Subcutaneous abdominal adipose tissue (tissue), 5 donors: ENCODE measurements around the gene TMED1.
"Not testable (repeated sequence)": the region's sequence is repeated elsewhere in the genome, so short reads cannot be mapped to it uniquely, and the experiment has no call there.

ENCODE experiments used
- H3K27ac ChIP-seq: one replicate; pipeline ENCODE4 v1.7.0; 2013; ENCODE audit warnings: low read depth, mild to moderate bottlenecking, inconsistent platforms, low read length, moderate library complexity
- H3K27me3 ChIP-seq, 5 donors: one replicate each; pipeline ENCODE4 v1.7.0; 2013; ENCODE audit warnings: low read length in 5 of 5, inconsistent platforms in 1 of 5; ENCODE audit not compliant: control insufficient read depth in 5 of 5, insufficient read depth in 4 of 5
- H3K36me3 ChIP-seq, 5 donors: one replicate each; pipeline ENCODE4 v1.7.0; 2013; ENCODE audit warnings: low read length in 5 of 5; ENCODE audit not compliant: control insufficient read depth in 5 of 5, insufficient read depth in 5 of 5
- H3K4me1 ChIP-seq, 5 donors: one replicate each; pipeline ENCODE4 v1.7.0; 2013; ENCODE audit warnings: low read length in 5 of 5, mild to moderate bottlenecking in 3 of 5, moderate library complexity in 1 of 5; ENCODE audit not compliant: control insufficient read depth in 5 of 5, insufficient read depth in 5 of 5
- H3K4me3 ChIP-seq, 5 donors: one replicate each; pipeline ENCODE4 v1.7.0; 2013; ENCODE audit warnings: low read length in 5 of 5, low read depth in 1 of 5
- H3K9ac ChIP-seq, 5 donors: one replicate each; pipeline ENCODE4 v1.7.0; 2013; ENCODE audit warnings: low read length in 5 of 5, mild to moderate bottlenecking in 4 of 5, moderate library complexity in 3 of 5
- H3K9me3 ChIP-seq, 5 donors: one replicate each; pipeline ENCODE4 v1.7.0; 2013; ENCODE audit warnings: low read length in 5 of 5; ENCODE audit not compliant: control insufficient read depth in 5 of 5
- donor health status: healthy.
- donor health status: healthy.
- donor health status: healthy.
- donor health status: healthy.
- donor health status: healthy.

The TMED1 gene, protein sequence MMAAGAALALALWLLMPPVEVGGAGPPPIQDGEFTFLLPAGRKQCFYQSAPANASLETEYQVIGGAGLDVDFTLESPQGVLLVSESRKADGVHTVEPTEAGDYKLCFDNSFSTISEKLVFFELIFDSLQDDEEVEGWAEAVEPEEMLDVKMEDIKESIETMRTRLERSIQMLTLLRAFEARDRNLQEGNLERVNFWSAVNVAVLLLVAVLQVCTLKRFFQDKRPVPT

DNA sequence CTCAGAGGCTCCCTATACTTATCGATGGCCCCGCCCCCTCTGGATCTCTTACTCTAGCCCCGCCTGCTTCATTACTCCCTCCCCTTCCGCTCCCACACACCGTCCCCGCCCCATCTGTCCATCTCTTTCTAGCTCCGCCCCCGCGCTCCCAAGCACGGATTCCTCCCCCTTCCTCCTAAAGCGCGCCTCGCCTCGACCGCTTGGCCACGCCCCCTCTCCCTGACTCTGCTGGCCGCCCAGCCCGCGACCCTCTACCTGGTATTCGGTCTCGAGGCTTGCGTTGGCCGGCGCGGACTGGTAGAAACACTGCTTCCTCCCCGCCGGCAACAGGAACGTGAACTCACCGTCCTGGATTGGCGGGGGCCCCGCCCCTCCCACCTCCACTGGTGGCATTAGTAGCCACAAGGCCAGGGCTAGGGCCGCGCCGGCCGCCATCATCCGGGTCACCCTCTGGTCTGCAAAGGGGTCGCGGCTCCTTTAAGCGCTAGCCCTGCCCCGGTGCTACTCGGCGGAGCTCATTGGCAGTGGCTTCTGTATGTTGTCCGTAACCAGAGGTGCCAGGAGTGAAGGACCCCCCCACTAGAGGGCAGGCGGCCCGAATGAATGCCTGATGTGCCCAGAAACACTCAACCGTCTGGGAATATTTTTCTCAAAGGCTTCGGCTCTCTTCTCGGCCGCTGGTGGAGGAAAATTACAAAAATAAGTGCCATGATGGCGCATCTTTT, at the start of gene TMED1:
TMED1 (minus strand) TSS at position 459 of the 725 bp plus-strand sequence; CDS start at position 438, 21 bp downstream.
- Histone ChIP-seq H3K9ac (peak within 1 kb of the TSS; percentile 72 to 86 (median 81)), H3K9me3 (peaks cover 0 to 6% (median 5%) of the 10 kb centered on the region in 5 donors)

DNA sequence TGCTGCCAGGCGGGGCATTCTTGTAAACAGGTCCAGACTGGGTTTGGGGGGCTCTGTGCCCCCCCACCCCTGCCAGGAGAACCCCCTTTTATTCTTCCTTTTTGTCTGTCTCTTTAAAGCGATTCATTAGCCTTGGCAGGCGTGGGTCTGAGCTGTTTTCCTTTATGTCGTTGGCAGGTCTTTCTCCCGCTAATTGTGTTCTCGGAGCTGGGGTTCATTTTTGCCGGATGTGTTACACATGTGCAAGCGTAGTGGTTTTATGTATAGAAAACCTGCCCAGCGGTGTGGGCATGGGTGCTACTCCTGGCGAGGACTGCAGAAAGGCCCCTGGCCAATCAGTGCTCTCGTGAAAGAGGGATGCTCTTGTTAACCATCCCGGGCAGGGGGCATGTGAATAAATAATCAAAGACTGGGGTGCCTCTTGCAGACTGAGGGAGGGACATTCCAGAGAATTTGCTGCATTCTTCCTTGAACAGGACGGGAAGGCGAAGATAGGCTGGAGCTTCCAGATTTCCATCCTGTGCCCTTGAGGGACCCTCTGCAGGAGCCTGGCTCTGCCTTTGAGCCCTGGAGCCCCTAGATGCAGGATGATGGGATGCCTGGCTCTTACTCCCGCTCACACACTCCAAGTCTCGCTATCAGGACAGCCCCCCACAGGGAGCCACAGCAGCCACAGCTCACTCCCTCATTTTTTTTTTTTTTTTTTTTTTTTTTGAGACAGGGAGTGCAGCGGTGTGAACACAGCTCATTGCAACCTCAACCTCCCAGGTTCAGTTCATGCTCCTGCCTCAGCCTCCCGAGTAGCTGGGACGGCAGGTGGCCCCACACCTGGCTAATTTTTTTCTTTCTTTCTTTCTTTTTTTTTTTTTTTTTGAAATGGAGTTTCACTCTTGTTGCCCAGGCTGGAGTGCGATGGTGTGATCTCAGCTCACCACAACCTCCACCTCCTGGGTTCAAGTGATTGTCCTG, 49.5 kb upstream of the TMED1 start:
- no peak overlapping the region for H3K4me3 ChIP-seq
- no peaks in the 10 kb centered on the region for H3K9me3 ChIP-seq
- peaks cover 0 to 18% (median 15%) of the 10 kb centered on the region in 5 donors for H3K4me1 ChIP-seq
- H3K27ac ChIP-seq = no peak overlapping the region
- no peaks in the 10 kb centered on the region for H3K27me3 ChIP-seq
- H3K9ac ChIP-seq = peak overlapping the region in 1 of 5 donors; percentile 38
- no peaks in the 10 kb centered on the region for H3K36me3 ChIP-seq

More for the DNA sequence above, at the start of gene TMED1:
- peak within 1 kb of the TSS; percentile 99 for H3K27ac ChIP-seq
- H3K4me3 ChIP-seq = peak within 1 kb of the TSS; percentile 61 to 83 (median 76)
- H3K4me1 ChIP-seq = peaks cover 0 to 20% (median 17%) of the 10 kb centered on the region in 5 donors
- no peaks in the 10 kb centered on the region for H3K27me3 ChIP-seq
- H3K36me3 ChIP-seq = peaks cover 0 to 35% (median 26%) of the 10 kb centered on the region in 5 donors

DNA sequence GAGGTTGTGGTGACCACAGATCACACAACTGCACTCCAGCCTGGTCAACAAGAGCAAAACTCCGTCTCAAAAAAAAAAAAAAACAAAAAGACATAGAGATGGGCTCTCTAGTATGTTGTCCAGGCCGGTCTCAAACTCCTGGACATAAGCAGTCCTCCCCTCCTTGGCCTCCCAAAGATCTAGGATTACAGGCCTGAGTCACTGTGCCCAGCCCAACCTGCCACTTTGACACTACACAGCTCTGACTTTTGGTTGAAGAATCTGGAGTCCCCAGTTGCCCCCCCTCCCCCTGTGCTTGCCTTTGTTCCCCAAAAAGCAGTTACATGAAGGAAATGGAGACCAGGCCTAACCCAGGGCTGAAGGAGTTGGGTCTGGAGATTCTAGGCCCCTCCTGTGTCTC, 48.3 kb upstream of the TMED1 start:
- H3K4me1 ChIP-seq = peaks cover 0 to 18% (median 15%) of the 10 kb centered on the region in 5 donors
- no peaks in the 10 kb centered on the region for H3K9me3 ChIP-seq
- H3K36me3 ChIP-seq = no peaks in the 10 kb centered on the region
- H3K27me3 ChIP-seq = no peaks in the 10 kb centered on the region
- H3K4me3 ChIP-seq = no peak overlapping the region
- H3K27ac ChIP-seq = no peak overlapping the region
- no peak overlapping the region for H3K9ac ChIP-seq

DNA sequence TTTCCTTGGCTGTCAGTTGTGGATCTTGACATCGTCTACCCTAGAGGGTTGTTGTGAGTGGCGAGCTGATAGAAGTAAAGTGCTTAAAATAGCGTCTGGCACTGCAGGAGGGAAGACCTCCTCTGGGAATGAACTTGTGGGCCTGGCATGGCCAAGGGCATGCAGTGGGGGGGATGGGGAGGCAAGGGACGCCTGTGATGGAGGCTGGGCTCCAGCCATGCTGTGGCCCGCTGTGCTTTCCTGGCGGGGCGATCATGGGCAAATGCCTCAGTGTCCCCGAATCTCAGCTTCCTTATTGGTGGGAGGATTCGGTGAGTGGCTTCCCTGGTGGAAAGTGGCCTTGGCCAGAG, 46.1 kb upstream of the TMED1 start:
- H3K9ac ChIP-seq = no peak overlapping the region
- no peaks in the 10 kb centered on the region for H3K9me3 ChIP-seq
- H3K4me1 ChIP-seq = peaks cover 0 to 24% (median 20%) of the 10 kb centered on the region in 5 donors
- no peak overlapping the region for H3K4me3 ChIP-seq
- no peaks in the 10 kb centered on the region for H3K27me3 ChIP-seq
- no peak overlapping the region for H3K27ac ChIP-seq
- no peaks in the 10 kb centered on the region for H3K36me3 ChIP-seq

DNA sequence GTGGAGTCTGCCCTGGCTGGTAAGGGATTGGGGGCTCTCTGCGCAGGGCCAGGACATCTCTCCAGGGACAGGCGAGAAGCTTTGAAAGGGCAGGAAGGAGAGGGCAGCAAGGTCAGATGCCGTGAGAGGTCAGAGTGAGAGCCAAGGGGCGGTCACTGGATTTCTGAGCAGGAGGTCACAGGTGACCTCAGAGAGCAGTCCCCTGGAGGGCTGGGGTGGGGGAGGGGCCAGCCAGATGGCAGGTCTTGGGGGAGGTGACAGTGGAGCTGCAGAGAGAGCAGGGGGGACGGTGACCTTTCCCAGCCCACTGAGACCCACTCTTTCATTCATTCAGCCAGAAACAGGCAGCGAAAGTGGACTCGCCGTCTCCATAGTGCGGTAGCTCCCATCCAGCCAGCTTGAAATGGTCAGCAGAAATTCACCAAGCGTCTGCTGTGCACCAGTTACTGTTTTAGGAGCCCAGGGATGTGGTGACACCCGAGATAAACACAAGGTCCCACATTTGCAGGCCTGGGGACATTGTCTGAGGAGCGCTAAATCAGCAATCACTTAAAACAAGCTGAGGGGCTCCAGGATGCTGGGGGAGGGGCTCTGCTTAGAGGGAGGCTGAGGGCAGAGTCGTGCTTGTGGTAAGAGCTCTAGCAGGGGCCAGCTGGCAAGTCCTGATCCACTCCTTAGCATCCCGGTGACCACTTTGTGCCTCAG, 45.5 kb upstream of the TMED1 start:
- no peak overlapping the region for H3K27ac ChIP-seq
- peaks cover 0 to 27% (median 24%) of the 10 kb centered on the region in 5 donors for H3K4me1 ChIP-seq
- H3K9me3 ChIP-seq = no peaks in the 10 kb centered on the region
- H3K9ac ChIP-seq = no peak overlapping the region
- no peaks in the 10 kb centered on the region for H3K27me3 ChIP-seq
- no peaks in the 10 kb centered on the region for H3K36me3 ChIP-seq
- H3K4me3 ChIP-seq = no peak overlapping the region

DNA sequence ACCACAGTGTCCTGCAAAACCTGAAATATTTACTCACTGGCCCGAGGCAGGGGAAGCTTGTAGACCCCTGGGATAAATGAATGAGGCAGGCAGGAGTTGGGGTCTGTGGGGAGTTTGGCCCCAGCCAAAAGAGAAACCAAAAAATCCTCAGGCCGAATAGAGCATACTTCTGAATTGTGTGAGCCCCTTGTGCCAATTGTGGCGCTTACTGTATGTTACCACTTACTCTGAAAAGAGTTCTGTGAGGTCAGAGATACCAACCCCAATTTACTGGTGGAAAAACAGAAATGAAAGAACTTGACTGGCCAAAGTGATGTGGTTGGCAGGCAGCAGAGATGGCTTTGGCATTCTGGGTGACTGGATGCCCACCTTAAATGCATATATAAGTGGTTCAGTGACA, 42.2 kb upstream of the TMED1 start:
- Histone ChIP-seq H3K4me3 (no peak overlapping the region), H3K9me3 (no peaks in the 10 kb centered on the region), H3K27ac (no peak overlapping the region), H3K4me1 (peaks cover 0 to 38% (median 27%) of the 10 kb centered on the region in 5 donors), H3K9ac (peak overlapping the region in 3 of 5 donors; percentile 7 to 30 (median 24)), H3K36me3 (no peaks in the 10 kb centered on the region), H3K27me3 (no peaks in the 10 kb centered on the region)

DNA sequence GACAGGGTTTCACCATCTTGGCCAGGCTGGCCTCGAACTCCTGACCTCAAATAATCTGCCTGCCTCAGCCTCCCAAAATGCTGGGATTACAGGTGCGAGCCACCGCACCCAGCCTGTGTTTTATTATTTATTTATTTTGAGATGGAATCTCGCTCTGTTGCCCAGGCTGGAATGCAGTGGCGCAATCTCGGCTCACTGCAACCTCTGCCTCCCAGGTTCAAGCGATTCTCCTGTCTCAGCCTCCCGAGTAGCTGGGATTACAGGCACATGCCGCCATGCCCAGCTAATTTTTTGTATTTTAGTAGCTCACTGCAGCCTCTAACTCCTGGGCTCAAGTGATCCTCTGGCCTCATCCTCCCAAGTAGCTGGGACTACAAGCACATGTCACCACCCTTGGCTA, 41.6 kb upstream of the TMED1 start:
- H3K27ac ChIP-seq, H3K4me3 ChIP-seq, H3K27me3 ChIP-seq, H3K36me3 ChIP-seq, H3K9me3 ChIP-seq: not testable (repeated sequence)
- Histone ChIP-seq H3K4me1 (peaks cover 2 to 44% (median 28%) of the 10 kb centered on the region in 5 donors), H3K9ac (peak overlapping the region in 1 of 5 donors; percentile 24)

DNA sequence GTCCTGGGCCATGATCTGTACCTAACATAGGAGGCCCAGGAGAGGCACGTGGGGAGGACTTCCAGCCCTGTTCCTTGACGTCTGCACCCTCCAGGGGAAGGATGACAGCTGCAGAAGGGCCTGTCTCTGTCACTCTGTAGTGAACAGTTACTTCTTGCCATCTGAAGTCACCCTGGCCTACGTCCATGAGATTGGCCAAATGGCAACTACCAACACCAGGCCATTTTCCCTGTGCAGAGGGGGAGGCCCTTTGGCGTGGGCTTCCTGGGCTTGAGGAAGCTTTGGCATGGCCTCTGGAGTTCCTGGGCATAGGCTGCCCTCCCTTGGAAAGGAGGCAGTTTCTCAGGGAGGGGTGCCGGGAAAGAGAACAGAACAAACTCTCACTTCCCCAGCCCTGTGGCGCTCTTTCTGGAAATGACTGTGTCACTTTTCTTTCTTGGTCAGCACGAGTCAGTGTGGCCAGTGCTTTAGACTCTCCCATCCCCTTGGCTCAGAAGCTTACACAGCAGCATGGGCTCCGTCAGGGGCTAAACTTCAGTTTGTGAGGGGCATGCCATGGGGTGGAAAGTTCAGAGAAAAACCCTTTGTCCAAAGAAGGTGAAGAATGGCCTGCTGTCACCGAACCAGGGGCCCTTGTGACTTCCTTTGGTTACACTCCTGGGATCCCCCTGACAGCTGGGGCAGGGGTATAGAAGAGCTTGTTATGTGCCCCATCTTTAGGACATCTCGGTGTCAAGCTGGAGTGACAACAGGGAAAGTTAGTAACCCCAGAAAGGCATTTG, 40.6 kb upstream of the TMED1 start:
- Histone ChIP-seq H3K4me1 (peaks cover 2 to 42% (median 24%) of the 10 kb centered on the region in 5 donors), H3K36me3 (no peaks in the 10 kb centered on the region), H3K4me3 (peak overlapping the region in 1 of 5 donors; percentile 29), H3K9me3 (no peaks in the 10 kb centered on the region), H3K27me3 (no peaks in the 10 kb centered on the region), H3K9ac (peak overlapping the region in 1 of 5 donors; percentile 54), H3K27ac (no peak overlapping the region)

DNA sequence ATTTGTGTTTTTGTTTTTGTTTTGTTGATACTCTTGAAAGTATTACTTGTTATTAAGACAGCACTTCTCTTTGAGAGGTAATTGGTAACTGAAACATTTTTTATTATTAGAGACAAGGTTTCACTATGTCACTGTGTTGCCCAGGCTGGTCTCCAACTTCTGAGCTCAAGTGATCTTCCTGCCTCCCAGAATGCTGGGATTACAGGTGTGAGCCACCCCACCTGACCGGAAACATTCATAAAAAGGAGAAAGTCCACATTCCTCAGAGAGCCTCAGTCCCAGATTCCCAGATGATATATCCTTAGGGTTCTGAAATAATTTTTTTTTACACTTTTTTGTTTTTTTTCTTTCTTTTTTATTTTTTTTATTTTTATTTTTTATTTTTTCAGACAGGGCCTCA, 38.0 kb upstream of the TMED1 start:
- H3K27me3 ChIP-seq = no peaks in the 10 kb centered on the region
- H3K36me3 ChIP-seq = no peaks in the 10 kb centered on the region
- peaks cover 2 to 42% (median 23%) of the 10 kb centered on the region in 5 donors for H3K4me1 ChIP-seq
- H3K9ac ChIP-seq = no peak overlapping the region
- no peak overlapping the region for H3K27ac ChIP-seq
- no peaks in the 10 kb centered on the region for H3K9me3 ChIP-seq
- H3K4me3 ChIP-seq = no peak overlapping the region
